PC-3 (cell line): ENCODE data around the gene IFI35. TPM values are rescaled to one million over a fixed set of nuclear protein-coding genes. Genes with fewer than 3 reads are reported as not detected.
A peak's percentile ranks its signal among the peaks of the same experiment; 100 is the strongest.

ENCODE experiments used
- ATAC-seq: fragments of 200-7000 bp; cut with Tn5 transposase; 2 replicates; pipeline ENCODE4 v1.9.1; 2020; ENCODE audit warnings: mild to moderate bottlenecking, moderate library complexity
- BruUV-seq: library from RNA; stranded (reverse); fragments of 400-500 nt; replicated peaks from 2 replicates; lab custom pipeline; 2021; lab: Mats Ljungman, UMichigan
- CTCF ChIA-PET: fragments of 300-600 bp; sonication (Branson Sonifier 250); formaldehyde crosslinking; loops from one replicate; lab custom pipeline; 2022; ENCODE audit warnings: antibody characterized with exemption; lab: Charles Lee
- POLR2A ChIA-PET: fragments of 300-600 bp; sonication (Branson Sonifier 250); formaldehyde crosslinking; loops from one replicate; lab custom pipeline; 2022; ENCODE audit warnings: antibody characterized with exemption; ENCODE audit not compliant: unreplicated experiment; lab: Charles Lee
- DNase-seq: peaks from one replicate; pipeline ENCODE4 v3.0.0-alpha.2; 2015
- H2AFZ ChIP-seq: fragments of 300-600 bp; sonication (generic); 2 replicates; pipeline ENCODE4 v1.6.0; 2016; ENCODE audit warnings: antibody characterized with exemption, low read length
- H3F3A ChIP-seq: fragments of 300-600 bp; sonication (generic); one replicate; pipeline ENCODE4 v1.6.0; 2017; ENCODE audit warnings: antibody characterized with exemption, low read length, control low read depth, mild to moderate bottlenecking; ENCODE audit not compliant: unreplicated experiment
- H3K27ac ChIP-seq: fragments of 300-600 bp; sonication (generic); 2 replicates; pipeline ENCODE4 v1.5.1; 2016; ENCODE audit warnings: mild to moderate bottlenecking, low read length
- H3K27me3 ChIP-seq: fragments of 300-600 bp; sonication (generic); 2 replicates; pipeline ENCODE4 v1.6.1; 2016; ENCODE audit warnings: low read length, mixed read lengths
- H3K36me3 ChIP-seq: fragments of 300-600 bp; sonication (generic); 2 replicates; pipeline ENCODE4 v1.6.1; 2016; ENCODE audit warnings: low read depth, mixed run types, low read length, mixed read lengths
- H3K4me1 ChIP-seq: fragments of 300-600 bp; sonication (generic); 2 replicates; pipeline ENCODE4 v1.5.1; 2016; ENCODE audit warnings: low read length; ENCODE audit not compliant: insufficient read depth
- H3K4me2 ChIP-seq: fragments of 300-600 bp; sonication (generic); 2 replicates; pipeline ENCODE4 v1.6.0; 2016; ENCODE audit warnings: low read length
- H3K4me3 ChIP-seq: fragments of 300-600 bp; sonication (generic); 2 replicates; pipeline ENCODE4 v1.5.1; 2016; ENCODE audit warnings: mild to moderate bottlenecking, low read length, mixed read lengths
- H3K79me2 ChIP-seq: fragments of 300-600 bp; sonication (generic); 2 replicates; pipeline ENCODE4 v1.6.1; 2017; ENCODE audit warnings: low read length, mixed read lengths
- H3K9ac ChIP-seq: fragments of 300-600 bp; sonication (generic); 2 replicates; pipeline ENCODE4 v1.6.0; 2016; ENCODE audit warnings: mild to moderate bottlenecking, low read length
- H3K9me2 ChIP-seq: fragments of 300-600 bp; sonication (generic); replicated peaks from 2 replicates; pipeline ENCODE4 v1.6.1; 2016; ENCODE audit warnings: mixed run types, low read length, mixed read lengths
- H3K9me3 ChIP-seq: fragments of 300-600 bp; sonication (generic); 2 replicates; pipeline ENCODE4 v1.6.1; 2016; ENCODE audit warnings: low read length, mixed read lengths
- H4K20me1 ChIP-seq: fragments of 300-600 bp; sonication (generic); 2 replicates; pipeline ENCODE4 v1.6.1; 2016; ENCODE audit warnings: low read length, mixed read lengths
- CTCF ChIP-seq: fragments of 300-600 bp; sonication (generic); conservative IDR thresholded peaks from 2 replicates; pipeline ENCODE4 v1.5.1; 2017; ENCODE audit warnings: antibody characterized with exemption, low read depth, mild to moderate bottlenecking, low read length
- EZH2 ChIP-seq: fragments of 300-600 bp; sonication (generic); IDR thresholded peaks from one replicate; pipeline ENCODE4 v1.6.1; 2017; ENCODE audit warnings: antibody characterized with exemption, mild to moderate bottlenecking, low read length; ENCODE audit not compliant: unreplicated experiment
- EZH2phosphoT487 ChIP-seq: fragments of 300-600 bp; sonication (generic); IDR thresholded peaks from 2 replicates; pipeline ENCODE4 v1.6.1; 2018; ENCODE audit warnings: mild to moderate bottlenecking, antibody characterized with exemption, low read length, borderline replicate concordance
- intact Hi-C: fragments of 100-400 bp; cut with micrococcal nuclease; formaldehyde crosslinking; loops from 2 replicates; pipeline ENCODE4 v1.9.0; 2023
- total RNA-seq: library from RNA; depleted of rRNA; stranded (reverse); fragments of >200 nt; gene quantifications from 2 replicates; pipeline ENCODE4 v1.2.3, GENCODE V29; 2014

Gene IFI35
- total RNA-seq, 1 experiment from 2014 or later: 12.3 TPM

GRCh38 chr17:43024407-43025289 is 18.1 kb downstream of the IFI35 start, which contains the start of gene RND2:
RND2 (plus strand) TSS chr17:43025231; CDS start chr17:43025348, 117 bp downstream.
- DNase-seq (peak; percentile 85), ATAC-seq (peak; percentile 65)
- intact Hi-C loops: loop anchor here (2.0 to 5.0 kb wide), 2 partner anchors 103 to 146 kb away; partner anchors contain the start of genes BRCA1 and NBR1
- no peak within 1 kb of the TSS for H3K27ac ChIP-seq
- no peaks in the 10 kb centered on the region for H3F3A ChIP-seq
- no peaks in the 10 kb centered on the region for H3K27me3 ChIP-seq
- H3K9ac ChIP-seq: peak within 1 kb of the TSS; percentile 45
- TF ChIP-seq EZH2: no peak
- peak; percentile 63 for TF ChIP-seq CTCF
- no peak for TF ChIP-seq EZH2phosphoT487
- peak within 1 kb of the TSS; percentile 89 for H2AFZ ChIP-seq
- no peaks in the 10 kb centered on the region for H4K20me1 ChIP-seq
- H3K9me3 ChIP-seq: no peaks in the 10 kb centered on the region
- ChIA-PET CTCF (interaction anchor here (0.9 to 1.4 kb wide), 5 partner anchors 18 to 175 kb away, joined by 3 to 5 read pairs (median 4); partner anchors contain the start of genes IFI35 and RPL27), POLR2A (interaction anchor here (1.0 to 1.2 kb wide), 2 partner anchors 27 to 147 kb away, joined by 3 to 5 read pairs; partner anchors contain the start of gene RPL27)
- H3K4me2 ChIP-seq: peak within 1 kb of the TSS; percentile 81
- H3K36me3 ChIP-seq: no peaks in the 10 kb centered on the region
- H3K4me1 ChIP-seq: peaks cover 5% of the 10 kb centered on the region
- TSS peak; percentile 19 for BruUV-seq
- H3K79me2 ChIP-seq: peaks cover 13% of the 10 kb centered on the region; the same call in 1 of the 2 replicates
- no peaks in the 10 kb centered on the region for H3K9me2 ChIP-seq
- peak within 1 kb of the TSS; percentile 61 for H3K4me3 ChIP-seq

GRCh38 chr17:43025290-43025657 is 18.7 kb downstream of the IFI35 start:
- CTCF ChIA-PET: interaction anchor here (1.4 kb wide), 1 partner anchor 104 kb away, joined by 5 read pairs; no protein-coding TSS in a partner anchor
- no peaks in the 10 kb centered on the region for H3K9me2 ChIP-seq
- POLR2A ChIA-PET: no interaction called here
- H3K9me3 ChIP-seq: no peaks in the 10 kb centered on the region
- TF ChIP-seq EZH2phosphoT487: no peak
- TF ChIP-seq CTCF: no peak
- no peak for TF ChIP-seq EZH2
- no TSS peak for BruUV-seq
- peaks cover 5% of the 10 kb centered on the region for H3K4me1 ChIP-seq
- H3F3A ChIP-seq: no peaks in the 10 kb centered on the region
- ATAC-seq: no peak
- no peak overlapping the region for H3K27ac ChIP-seq
- H3K27me3 ChIP-seq: no peaks in the 10 kb centered on the region
- no peak overlapping the region for H3K4me2 ChIP-seq
- H4K20me1 ChIP-seq: no peaks in the 10 kb centered on the region
- no peak for DNase-seq
- peaks cover 8% of the 10 kb centered on the region; the same call in 1 of the 2 replicates for H3K79me2 ChIP-seq
- intact Hi-C loops: loop anchor here (2.0 kb wide), 1 partner anchor 146 kb away; the partner anchor contains the start of gene NBR1
- H3K9ac ChIP-seq: no peak overlapping the region
- H2AFZ ChIP-seq: no peak overlapping the region
- H3K36me3 ChIP-seq: no peaks in the 10 kb centered on the region
- H3K4me3 ChIP-seq: no peak overlapping the region
